BJ (cell line): ENCODE data around the gene ARHGEF1. TPM values are rescaled to one million over a fixed set of nuclear protein-coding genes. Genes with fewer than 3 reads are reported as not detected.

Experiments
- CTCF ChIA-PET: fragments of 350-600 bp; formaldehyde crosslinking; extraction: SDS; loops from one replicate; lab custom pipeline; 2021; ENCODE audit warnings: antibody characterized with exemption, inconsistent platforms; lab: Yijun Ruan, JAX
- POLR2A ChIA-PET: fragments of 300-600 bp; sonication (Branson Sonifier 250); formaldehyde crosslinking; extraction: SDS; loops from one replicate; lab custom pipeline; 2021; ENCODE audit warnings: antibody characterized with exemption; lab: Charles Lee
- DNase-seq: peaks from one replicate; pipeline ENCODE4 v3.0.0-alpha.2; 2011; ENCODE audit warnings: low read depth
- H3K27me3 ChIP-seq: 2 replicates; pipeline ENCODE4 v1.6.0; 2011; ENCODE audit warnings: low read length; ENCODE audit not compliant: control insufficient read depth, insufficient read depth
- H3K36me3 ChIP-seq: 2 replicates; pipeline ENCODE4 v1.5.1; 2011; ENCODE audit warnings: low read length; ENCODE audit not compliant: control insufficient read depth, insufficient read depth
- H3K4me3 ChIP-seq: 2 replicates; pipeline ENCODE4 v1.5.1; 2011; ENCODE audit warnings: low read depth, mild to moderate bottlenecking, control low read depth, low read length
- polyA plus RNA-seq: library from polyadenylated mRNA; depleted of rRNA; stranded (reverse); fragments of >200 nt; gene quantifications from 2 replicates; pipeline ENCODE4 v1.2.3, GENCODE V29; 2011
- TF ChIP-seq, protein P1 (sequence below): IDR thresholded peaks from 2 replicates; pipeline ENCODE4 v1.5.1; 2011; ENCODE audit warnings: low read depth, mild to moderate bottlenecking, control low read depth, inconsistent platforms, low read length, moderate library complexity; ENCODE audit not compliant: insufficient read depth

The ARHGEF1 gene
- polyA plus RNA-seq, 1 experiment = 41.0 TPM

DNA sequence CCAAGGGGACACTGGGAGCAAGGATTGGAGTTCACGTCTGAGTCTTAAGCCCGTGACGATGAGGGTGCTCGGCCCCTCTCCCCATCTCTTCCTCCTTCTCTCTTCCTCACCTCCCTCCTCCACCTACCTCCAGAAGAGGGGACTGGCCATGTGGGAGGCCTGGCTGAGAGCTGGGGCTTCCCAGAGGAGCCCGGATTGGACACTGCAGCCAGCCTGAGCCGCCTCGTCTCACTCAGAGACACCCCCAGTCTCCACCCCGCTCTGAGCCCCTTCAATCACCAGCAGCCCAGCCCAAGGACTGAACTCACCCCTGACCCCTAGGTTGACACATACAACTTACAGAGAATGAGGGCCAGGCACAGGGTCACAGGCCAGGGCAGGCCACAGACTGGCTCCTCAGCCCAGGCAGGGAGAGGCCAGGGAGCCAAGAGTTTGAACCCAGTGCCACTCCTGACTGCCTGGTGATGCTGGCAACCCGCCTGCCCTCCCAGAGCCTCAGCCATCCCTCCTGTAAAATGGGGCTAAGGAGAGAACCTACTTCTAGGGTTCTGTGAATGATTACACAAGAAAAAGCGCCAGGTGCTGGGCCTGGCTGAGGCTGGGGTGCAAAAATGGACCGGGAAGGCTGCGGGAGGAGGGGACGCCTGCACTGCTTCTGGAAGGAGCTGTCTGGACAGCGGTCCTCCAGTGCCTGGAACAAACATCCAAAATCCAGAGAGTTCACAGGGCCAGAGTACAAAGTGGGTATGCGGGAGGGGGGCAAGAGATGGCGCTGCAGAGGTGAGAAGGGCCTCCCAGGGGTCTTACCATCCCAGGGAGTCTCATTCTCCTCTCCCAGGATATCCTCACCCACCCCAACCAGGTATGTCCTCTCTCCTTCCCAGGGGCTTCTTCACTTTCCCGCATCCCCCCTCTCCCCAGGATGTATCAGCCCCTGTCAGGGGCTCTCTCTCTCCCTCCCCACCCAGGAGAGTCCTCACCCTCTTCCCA is 4.8 kb upstream of the ARHGEF1 start:
- Histone ChIP-seq H3K36me3 (no peaks in the 10 kb centered on the region), H3K27me3 (no peaks in the 10 kb centered on the region), H3K4me3 (no peak overlapping the region)
- no peak for DNase-seq
- ChIA-PET POLR2A (no interaction called here), CTCF (no interaction called here)
- TF ChIP-seq, protein P1, sequence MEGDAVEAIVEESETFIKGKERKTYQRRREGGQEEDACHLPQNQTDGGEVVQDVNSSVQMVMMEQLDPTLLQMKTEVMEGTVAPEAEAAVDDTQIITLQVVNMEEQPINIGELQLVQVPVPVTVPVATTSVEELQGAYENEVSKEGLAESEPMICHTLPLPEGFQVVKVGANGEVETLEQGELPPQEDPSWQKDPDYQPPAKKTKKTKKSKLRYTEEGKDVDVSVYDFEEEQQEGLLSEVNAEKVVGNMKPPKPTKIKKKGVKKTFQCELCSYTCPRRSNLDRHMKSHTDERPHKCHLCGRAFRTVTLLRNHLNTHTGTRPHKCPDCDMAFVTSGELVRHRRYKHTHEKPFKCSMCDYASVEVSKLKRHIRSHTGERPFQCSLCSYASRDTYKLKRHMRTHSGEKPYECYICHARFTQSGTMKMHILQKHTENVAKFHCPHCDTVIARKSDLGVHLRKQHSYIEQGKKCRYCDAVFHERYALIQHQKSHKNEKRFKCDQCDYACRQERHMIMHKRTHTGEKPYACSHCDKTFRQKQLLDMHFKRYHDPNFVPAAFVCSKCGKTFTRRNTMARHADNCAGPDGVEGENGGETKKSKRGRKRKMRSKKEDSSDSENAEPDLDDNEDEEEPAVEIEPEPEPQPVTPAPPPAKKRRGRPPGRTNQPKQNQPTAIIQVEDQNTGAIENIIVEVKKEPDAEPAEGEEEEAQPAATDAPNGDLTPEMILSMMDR = no peak

DNA sequence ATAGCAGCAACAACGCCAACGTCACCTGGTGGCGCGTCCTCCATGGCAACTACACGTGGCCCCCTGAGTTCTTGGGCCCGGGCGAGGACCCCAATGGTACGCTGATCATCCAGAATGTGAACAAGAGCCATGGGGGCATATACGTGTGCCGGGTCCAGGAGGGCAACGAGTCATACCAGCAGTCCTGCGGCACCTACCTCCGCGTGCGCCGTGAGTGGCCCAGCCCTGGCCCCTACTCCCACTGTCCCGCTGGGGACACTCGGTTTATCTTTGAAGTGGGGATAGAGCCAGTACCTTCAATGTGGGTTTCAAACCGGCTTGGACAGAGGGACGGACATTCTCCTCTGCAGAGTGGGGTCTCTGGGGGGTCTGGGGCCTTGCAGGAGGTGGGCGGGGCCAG is 3.9 kb upstream of the ARHGEF1 start:
- Histone ChIP-seq H3K27me3 (no peaks in the 10 kb centered on the region), H3K36me3 (no peaks in the 10 kb centered on the region), H3K4me3 (no peak overlapping the region)
- DNase-seq = no peak
- TF ChIP-seq, protein P1 = no peak
- ChIA-PET POLR2A (no interaction called here), CTCF (no interaction called here)

DNA sequence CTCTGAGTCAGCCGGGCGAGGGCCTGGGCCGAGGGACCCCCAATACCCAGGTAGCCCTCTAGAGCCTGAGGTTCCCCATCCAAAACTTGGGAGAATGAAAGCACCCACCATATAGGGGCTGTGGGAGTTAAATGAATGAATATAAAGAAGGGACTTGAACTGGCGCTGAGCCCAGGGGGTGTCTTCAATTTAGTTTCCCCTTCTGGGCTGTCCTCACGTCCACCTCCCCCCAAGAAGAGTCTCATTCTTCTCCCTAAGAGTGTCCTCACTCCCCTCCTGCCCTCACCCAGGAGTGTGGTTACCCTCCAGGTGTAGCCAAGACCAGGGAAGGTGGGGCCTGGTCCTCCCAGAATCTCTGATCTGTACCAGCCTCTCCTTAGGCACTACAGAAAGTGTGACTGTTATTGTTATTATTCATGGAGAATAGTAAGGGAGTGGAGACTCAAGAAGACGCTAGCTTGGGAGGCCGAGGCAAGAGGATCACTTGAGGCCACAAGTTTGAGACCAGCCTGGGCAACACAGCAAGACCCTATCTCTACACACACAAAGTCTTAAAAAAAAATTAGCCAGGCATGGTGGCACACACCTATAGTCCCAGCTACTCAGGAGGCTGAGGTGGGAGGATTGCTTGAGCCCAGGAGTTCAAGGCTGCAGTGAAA is 3.2 kb upstream of the ARHGEF1 start:
- ChIA-PET CTCF (no interaction called here), POLR2A (no interaction called here)
- Histone ChIP-seq H3K36me3 (no peaks in the 10 kb centered on the region), H3K4me3 (no peak overlapping the region), H3K27me3 (no peaks in the 10 kb centered on the region)
- no peak for DNase-seq
- TF ChIP-seq, protein P1 = no peak

DNA sequence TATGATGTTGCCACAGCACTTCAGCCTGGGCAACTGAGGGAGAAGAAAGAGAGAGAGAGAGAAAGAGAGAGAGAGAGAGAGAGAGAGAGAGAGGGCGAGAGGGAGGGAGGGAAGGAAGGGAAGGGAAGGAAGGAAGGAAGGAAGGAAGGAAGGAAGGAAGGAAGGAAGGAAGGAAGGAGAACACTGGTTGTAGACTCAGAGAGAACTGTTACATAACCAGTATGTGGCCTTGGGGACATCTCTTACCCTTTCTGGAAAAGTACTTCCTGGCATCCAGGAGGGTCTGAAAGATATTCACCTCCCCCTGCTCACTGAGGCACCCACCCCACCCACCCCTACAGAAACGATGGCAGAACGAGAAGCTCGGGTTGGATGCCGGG is 2.7 kb upstream of the ARHGEF1 start:
- Histone ChIP-seq H3K4me3 (no peak overlapping the region), H3K27me3 (no peaks in the 10 kb centered on the region), H3K36me3 (no peaks in the 10 kb centered on the region)
- ChIA-PET CTCF (interaction anchor here (0.9 kb wide), 1 partner anchor 12 kb away, joined by 3 read pairs; no protein-coding TSS in a partner anchor), POLR2A (no interaction called here)
- TF ChIP-seq, protein P1 = no peak
- no peak for DNase-seq

DNA sequence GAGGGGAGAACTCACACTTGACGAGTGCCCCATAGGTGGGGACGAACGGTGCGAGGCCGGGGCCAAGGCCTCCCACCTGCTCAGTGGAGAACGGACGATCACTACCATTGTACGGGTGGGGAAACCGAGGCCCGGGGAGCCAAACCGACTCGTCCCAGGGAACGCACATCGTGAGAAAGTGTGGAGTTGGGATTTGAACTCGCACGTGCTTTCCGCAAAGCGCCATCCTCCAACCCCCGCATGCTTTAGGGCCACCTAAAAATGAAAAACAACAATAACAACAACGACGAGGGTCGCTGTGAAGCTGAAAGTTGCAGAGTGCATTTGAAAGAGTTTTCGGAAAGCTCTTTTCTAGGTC is 458 bp downstream of the ARHGEF1 start:
- no peak for DNase-seq
- CTCF ChIA-PET = interaction anchor here (0.7 to 2.3 kb wide), 3 partner anchors 10 to 74 kb away, joined by 3 to 7 read pairs (median 3); no protein-coding TSS in a partner anchor
- TF ChIP-seq, protein P1 = no peak
- Histone ChIP-seq H3K27me3 (no peaks in the 10 kb centered on the region), H3K36me3 (peaks cover 5% of the 10 kb centered on the region), H3K4me3 (peak overlapping the region; percentile 99)
- POLR2A ChIA-PET = no interaction called here
